Hypothalamus (tissue), 51 donors: ENCODE results near the gene CFAP157.
A peak's percentile ranks its signal among the peaks of the same experiment; 100 is the strongest.
"Not testable (repeated sequence)": the region's sequence is repeated elsewhere in the genome, so short reads cannot be mapped to it uniquely, and the experiment has no call there.

Source experiments
- DNase-seq, 51 donors: peaks; one replicate each; lab custom pipeline; 2025; lab: John Stamatoyannopoulos, UW

CFAP157 gene

DNA sequence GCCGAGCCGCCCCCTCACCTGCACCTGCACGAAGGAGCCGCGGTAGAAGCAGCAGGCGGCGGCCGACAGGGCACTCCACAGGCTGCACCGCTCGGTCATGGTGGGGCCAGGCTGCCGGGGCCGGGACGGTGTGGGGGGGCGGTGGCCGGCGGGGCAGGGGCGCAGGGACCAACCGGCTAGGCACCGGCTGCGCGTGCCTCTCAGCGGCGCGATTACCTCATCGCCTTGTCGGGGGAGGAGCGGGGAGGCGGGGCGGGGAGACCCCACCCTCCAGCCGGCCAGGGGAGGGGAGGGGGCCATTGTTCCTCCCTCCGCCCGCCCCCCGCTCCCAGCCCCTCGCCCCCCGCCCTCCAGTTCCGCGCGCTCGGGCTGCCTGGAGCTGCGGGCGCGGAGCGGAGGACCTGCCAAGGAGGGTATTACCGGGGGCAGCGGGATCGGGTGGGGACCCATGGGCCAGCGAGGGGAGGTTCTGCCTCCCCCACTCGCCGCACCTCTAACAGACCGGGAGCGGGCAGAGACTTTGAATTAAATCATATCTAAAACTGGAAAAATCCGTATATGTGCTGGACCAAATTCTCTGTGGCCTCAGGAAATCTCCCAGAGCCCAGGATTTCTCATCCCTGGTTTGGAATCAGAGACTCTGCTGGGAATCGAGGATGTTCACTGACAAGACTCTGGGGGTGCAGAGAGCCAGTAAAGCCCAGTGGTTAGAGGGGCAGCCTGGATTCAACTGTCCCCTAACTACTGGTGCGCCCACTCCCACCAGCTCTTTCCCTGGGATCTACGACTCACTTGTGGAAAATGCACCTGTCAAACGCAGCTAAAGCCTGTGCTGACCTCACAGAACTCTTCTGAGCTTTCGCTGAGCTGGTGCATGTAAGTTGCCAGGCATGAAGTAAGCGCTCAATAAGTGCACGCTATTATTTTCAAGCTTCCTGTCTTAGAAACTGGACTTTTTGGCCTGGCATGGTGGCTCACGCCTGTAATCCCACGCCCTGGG, 48.6 kb downstream of the CFAP157 start:
- DNase-seq = peak in 9 of 51 donors; percentile 5 to 41 (median 27)

DNA sequence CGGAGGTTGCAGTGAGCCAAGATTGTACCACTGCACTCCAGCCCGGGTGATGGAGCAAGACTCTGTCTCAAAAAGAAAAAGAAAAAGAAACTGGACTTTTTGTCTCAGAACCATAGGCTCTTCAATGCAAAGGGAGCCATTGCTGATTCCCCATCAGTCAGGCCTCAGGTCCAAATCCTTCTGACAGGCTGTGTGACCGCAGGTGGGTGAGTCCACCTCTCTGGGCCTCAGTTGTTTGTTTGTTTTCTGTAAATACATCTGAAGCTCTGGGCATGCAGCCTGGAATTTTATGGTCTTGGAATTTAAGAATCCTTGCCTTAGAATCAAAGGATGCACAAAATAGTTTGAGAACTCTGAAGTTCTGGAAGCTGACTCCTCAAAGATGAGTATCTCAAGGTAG, 49.4 kb downstream of the CFAP157 start:
- DNase-seq = no peak

DNA sequence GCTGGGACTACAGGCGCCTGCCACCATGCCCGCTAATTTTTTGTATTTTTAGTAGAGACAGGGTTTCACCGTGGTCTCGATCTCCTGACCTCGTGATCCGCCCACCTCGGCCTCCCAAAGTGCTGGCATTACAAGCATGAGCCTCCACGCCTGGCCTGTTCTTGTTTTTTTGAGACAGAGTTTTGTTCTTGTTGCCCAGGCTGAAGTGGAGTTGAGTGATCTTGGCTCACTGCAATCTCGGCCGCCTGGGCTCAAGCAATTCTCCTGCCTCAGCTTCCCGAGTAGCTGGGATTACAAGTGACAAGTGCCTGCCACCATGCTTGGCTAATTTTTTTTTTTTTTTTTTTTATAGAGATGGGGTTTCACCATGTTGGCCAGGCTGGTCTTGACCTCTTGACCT, 50.0 kb downstream of the CFAP157 start:
- not testable (repeated sequence) for DNase-seq

DNA sequence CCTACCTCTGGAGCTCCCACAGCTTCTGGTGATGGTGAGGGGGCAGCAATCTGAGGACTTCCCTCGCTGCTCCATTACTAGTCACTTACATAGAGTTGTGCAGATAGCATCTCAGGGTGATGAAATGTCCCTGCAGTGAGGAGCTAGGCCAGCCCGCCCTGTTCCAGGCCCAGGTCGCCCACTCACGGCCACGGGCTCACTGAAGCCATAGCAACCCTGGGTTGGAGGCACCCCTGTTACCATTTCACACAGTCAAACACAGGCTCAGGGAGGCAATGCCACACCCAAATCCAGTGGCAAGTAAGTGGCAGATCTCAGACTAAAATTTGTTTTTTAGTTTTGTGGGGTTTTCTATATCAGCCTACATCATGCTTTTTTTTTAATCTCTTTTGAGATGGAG, 52.1 kb downstream of the CFAP157 start:
- DNase-seq = no peak

DNA sequence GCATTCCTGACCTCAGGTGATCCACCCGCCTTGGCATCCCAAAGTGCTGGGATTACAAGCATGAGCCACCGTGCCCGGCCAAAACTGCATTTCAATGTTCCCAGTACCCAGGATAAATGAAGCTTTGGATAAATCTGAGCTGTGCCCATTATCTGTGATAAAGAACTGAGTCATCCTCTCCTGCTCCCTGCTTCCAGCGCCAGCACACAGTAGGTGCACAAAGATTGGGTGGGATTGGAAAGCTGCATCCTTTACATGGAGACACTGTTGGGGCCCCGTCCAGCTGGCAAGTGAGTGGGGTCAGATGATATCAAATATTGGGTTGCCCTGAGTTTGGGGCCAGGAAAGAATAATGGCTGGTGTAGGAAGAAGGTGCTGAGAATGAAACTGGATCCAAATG, 54.3 kb downstream of the CFAP157 start:
- no peak for DNase-seq

DNA sequence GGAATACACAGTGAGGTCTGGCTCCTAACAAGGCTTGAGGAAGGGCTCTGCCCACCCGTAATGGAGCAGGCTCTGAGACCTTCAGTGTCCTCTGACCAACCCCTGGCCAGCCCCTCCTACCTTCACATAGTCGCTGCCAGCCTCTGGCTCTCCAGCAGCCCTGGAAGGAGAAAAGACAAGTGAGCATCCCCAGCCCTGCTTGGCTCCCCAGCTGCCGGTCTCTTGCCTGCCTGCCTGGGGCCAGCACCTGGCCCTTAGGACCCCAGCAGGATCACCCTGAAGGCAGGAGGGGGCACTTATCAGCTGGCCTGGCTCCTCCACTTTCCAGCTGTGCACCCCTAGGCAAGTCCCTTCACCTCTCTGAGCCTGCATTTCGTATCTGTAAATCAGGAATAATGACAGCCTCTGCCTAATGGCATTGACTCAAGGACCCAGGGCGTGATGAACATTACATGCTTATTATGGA, 54.7 kb downstream of the CFAP157 start:
- DNase-seq = no peak

DNA sequence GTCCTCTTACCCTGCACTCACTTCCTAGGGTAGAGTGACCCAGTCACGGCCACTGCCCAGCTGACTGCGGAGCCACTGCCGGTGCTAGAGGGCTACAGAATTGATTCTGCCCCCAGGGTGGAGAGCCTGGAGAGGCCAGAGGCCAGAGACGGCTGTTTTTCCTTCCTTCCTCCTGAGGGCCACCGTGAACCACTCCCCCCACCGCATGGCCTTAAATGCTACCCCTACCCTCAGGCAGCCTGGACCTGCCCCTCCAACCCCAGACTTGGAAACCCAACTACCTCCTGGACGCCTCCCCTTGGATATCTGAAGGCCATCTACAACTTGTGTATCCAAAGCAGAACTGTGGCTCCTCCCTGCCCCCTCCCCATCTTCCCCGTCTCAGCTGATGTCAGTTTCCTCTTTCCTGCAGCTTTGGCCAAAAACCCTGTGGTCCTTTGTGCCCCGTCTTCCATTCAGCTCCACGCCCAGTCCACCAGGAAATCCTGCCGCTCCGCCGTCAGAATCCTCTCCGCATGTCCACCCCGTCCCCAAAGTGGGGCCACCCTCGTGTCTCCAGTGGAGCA, 55.4 kb downstream of the CFAP157 start:
- DNase-seq = peak in 2 of 51 donors; percentile 2 to 12

DNA sequence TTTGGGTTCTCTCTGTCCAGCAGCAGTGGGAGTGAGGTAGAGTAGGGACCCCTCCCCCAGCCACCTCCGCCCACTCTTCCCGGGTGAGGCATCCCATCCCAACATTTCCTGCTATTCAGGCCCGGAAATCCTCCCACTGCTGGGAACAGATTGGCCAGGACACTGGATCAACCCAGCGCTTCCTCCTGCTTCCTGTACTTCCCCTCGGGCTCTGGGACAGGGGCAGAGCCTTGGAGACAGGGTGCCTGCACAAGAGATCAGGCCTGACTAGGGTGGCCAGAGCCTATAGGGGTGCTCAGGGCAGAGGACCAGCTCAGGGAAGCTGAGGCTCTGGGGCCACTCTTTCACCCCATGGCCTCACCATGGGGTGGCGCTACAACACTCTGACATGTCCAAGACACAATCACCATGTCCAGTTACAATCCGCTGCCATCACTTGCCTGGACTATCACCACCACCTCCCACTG, 57.2 kb downstream of the CFAP157 start:
- DNase-seq = peak in 6 of 51 donors; percentile 14 to 37 (median 20)

DNA sequence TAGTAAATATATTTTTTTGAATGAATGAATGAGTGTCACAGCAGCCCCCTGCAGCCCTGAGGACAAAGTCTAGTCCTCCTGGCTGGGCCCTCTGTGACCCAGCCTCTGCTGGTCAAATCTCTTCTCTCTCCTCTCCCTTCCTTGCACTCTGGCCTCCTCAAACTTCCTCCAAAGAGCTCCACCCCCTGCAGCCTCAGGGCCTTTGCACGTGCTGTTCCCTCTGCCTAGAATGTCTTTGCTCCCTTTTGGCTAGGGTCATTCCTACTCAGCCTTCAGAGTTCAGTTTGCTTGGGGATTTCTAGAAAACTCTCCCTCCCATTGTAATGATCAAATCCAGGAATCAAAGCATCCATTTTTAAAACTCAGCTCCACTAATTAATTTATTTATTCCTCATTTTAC, 58.6 kb downstream of the CFAP157 start:
- DNase-seq = no peak
